Measurements from ENCODE around the gene MLXIP.
"Not testable (repeated sequence)": the region's sequence is repeated elsewhere in the genome, so short reads cannot be mapped to it uniquely, and the experiment has no call there.

Gene MLXIP

DNA sequence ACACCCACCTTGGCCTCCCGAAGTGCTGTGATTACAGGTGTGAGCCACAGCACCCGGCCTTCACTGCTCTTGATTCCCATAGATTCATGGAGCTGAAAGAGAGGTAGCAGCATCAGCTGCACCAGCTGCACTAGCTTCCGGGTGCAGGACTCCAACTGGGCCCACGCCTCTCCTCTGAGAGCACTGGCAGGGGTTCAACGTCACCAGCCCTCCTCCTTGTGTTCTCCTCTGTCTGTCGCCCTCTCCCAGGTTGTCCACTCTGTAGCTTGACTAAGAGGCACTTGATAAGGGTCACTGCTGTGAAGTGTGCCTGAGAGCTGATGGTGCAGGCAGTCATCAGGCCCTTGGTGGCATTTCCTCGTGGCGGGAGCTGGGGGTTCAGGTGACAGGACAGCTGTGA, 28.3 kb downstream of the MLXIP start:
- no peak for DNase-seq (ENCODE audit: low read depth)

DNA sequence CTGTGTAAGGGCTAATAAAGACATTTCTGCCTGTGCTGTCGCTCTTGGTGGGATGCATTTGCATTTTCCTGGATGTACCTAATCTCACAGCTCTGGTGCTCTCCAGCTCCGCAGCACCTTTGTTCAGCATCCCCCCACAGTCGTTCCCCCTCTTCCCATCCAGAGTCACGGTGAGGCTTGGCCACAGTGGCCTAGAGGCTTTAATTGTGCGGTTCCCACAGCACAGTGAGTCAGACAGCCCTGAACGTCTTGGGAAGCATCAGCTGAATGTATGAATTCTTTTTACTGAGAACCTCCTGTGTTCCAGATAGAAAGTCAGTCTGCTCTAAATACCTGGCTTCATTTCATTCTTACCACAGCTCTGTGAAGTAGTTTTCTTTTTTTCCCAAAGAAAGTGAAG, 28.7 kb downstream of the MLXIP start:
- no peak for DNase-seq (ENCODE audit: low read depth)
- TF ChIP-seq, protein P1, sequence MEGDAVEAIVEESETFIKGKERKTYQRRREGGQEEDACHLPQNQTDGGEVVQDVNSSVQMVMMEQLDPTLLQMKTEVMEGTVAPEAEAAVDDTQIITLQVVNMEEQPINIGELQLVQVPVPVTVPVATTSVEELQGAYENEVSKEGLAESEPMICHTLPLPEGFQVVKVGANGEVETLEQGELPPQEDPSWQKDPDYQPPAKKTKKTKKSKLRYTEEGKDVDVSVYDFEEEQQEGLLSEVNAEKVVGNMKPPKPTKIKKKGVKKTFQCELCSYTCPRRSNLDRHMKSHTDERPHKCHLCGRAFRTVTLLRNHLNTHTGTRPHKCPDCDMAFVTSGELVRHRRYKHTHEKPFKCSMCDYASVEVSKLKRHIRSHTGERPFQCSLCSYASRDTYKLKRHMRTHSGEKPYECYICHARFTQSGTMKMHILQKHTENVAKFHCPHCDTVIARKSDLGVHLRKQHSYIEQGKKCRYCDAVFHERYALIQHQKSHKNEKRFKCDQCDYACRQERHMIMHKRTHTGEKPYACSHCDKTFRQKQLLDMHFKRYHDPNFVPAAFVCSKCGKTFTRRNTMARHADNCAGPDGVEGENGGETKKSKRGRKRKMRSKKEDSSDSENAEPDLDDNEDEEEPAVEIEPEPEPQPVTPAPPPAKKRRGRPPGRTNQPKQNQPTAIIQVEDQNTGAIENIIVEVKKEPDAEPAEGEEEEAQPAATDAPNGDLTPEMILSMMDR (IDR thresholded peaks at IDR 0.05; ENCODE audit: insufficient read depth, low read depth, low read length, missing control alignments), result no peak
- H3K4me3 ChIP-seq (ENCODE audit: low read depth, low read length), result no peak overlapping the region

More for the DNA sequence above, 28.3 kb downstream of the MLXIP start:
- no peak overlapping the region for H3K4me3 ChIP-seq (ENCODE audit: low read depth, low read length)
- TF ChIP-seq, protein P1 (IDR thresholded peaks at IDR 0.05; ENCODE audit: insufficient read depth, low read depth, low read length, missing control alignments), result no peak

DNA sequence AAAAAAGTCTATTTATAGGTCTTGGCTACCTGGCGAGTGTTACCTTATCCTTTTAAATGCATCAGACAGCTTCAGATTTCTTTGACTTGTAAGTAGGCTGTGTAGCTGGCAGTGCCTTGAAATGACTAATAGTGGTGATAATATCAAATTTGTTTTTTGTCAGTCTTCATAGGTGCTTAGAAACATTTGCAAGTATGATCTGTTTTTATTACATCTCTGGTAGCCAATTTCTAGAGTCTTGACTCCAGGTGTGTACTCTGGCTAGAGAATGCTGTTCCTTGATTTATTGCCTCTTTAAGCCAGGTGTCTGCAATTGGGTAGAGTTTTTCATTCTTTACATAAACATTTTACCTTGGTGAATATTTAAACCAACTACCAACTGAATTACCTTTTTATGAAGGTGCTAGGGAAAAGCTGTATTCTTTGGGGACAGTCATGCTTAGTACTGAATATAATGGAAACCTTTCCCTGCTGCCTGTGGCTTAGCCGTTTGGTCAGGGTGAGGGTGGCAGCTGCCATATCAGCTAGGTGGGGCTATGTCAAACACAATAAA, 32.6 kb downstream of the MLXIP start:
- no peak for DNase-seq (ENCODE audit: low read depth)
- H3K4me3 ChIP-seq (ENCODE audit: low read depth, low read length), result no peak overlapping the region
- TF ChIP-seq, protein P1 (IDR thresholded peaks at IDR 0.05; ENCODE audit: insufficient read depth, low read depth, low read length, missing control alignments), result no peak

DNA sequence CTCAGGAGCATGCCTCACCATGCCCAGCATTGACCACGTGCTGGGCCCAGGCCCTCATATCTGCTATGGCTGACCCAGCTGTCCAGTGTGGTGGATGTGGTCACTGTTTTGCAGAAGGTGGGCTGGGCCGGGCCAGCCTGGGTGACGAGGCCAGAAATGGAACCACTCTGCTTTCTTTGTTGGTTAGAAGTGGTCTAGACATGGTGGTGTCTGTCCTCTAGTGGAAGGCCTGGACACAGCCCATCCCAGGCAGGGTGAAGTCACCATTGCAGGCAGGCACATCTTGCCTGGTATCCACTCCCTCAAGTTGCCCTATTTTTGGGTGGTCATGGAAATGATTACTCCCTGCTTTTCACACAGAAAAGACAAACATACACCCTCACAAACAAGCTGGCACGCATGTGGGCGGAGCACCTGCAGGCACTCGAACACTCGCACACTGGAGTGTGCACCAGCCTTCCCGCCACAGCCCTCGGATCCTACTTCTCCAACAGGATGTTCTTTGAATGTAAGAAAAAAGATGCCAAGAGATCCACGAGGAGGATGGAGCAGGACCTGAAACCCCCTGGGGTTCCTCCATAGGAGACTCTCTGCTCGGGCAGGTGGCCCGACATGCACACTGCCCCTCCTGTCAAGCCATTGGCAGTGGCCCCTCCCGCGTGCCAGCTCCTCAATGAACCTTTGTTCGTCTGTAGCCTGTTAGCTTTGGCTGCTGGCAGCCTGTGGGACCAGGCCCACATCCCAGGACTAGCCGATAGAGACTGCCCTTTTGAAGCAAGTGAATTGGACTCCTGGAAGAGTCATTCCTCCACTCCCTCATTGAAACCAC, 38.4 kb downstream of the MLXIP start:
- no peak for DNase-seq (ENCODE audit: low read depth)
- H3K4me3 ChIP-seq (ENCODE audit: low read depth, low read length), result no peak overlapping the region
- TF ChIP-seq, protein P1 (IDR thresholded peaks at IDR 0.05; ENCODE audit: insufficient read depth, low read depth, low read length, missing control alignments), result peak; percentile 3

DNA sequence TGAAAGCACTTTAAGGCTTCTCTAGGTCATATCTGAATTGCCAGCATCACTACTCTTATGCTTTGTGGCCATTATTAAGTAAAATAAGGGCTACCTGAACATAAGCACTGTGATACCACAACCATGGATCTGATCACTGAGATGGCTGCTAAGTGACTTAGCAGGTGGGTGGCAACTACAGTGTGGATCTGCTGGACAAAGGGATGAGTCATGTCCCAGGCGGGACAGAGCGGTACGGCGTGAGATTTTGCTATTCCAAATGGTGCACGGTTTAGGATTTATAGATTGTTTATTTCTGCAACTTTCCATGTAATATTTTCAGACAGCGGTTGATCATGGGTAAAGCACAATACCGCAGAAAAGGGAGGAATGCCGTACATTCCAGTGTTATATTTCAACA, 39.4 kb downstream of the MLXIP start:
- TF ChIP-seq, protein P1 (IDR thresholded peaks at IDR 0.05; ENCODE audit: insufficient read depth, low read depth, low read length, missing control alignments), result no peak
- H3K4me3 ChIP-seq (ENCODE audit: low read depth, low read length), result no peak overlapping the region
- no peak for DNase-seq (ENCODE audit: low read depth)

DNA sequence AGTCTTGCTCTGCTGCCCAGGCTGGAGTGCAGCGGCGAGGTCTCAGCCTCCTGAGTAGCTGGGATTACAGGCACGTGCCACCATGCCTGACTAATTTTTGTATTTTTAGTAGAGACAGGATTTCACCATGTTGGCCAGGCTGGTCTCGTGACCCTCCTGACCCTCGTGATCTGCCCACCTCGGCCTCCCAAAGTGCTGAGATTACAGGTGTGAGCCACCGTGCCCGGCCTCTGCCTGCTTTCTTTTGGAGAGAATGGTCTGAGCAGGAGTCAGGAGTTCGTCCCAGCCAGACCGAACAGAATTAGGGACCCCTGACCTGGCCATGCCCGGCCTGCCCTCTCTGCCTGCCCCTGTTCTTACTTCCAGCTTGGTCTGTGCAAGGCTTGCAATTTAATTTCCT, 42.8 kb downstream of the MLXIP start:
- H3K4me3 ChIP-seq (ENCODE audit: low read depth, low read length); DNase-seq (ENCODE audit: low read depth): not testable (repeated sequence)

DNA sequence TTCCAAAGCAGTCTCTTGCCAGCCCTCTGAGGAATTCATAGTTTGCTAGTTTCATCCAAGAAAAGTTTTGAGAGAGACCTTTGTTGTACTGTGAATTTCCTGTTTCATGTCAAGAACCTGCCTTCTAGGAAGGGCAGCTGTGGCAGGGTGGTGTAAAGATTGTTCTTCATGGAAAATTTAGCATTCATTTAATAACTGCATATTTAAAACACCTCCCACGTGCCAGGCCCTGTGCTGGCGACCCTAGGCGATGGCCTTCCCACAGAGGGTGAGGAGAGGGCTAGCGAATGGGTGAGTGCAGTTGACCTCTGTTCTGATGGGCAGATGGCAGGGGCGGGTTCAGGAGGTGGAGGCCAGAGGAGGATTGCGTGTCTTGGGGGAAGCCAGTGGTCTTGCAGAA, 43.2 kb downstream of the MLXIP start:
- H3K4me3 ChIP-seq (ENCODE audit: low read depth, low read length), result no peak overlapping the region
- TF ChIP-seq, protein P1 (IDR thresholded peaks at IDR 0.05; ENCODE audit: insufficient read depth, low read depth, low read length, missing control alignments), result no peak
- no peak for DNase-seq (ENCODE audit: low read depth)
